Endothelial cell (in vitro differentiated cells): ENCODE results near the gene STK40. TPM values are rescaled to one million over a fixed set of nuclear protein-coding genes. Genes with fewer than 3 reads are reported as not detected.
A peak's percentile ranks its signal among the peaks of the same experiment; 100 is the strongest.

Experiments
- DNase-seq: peaks from one replicate; pipeline ENCODE4 v3.0.0; 2021; ENCODE audit warnings: low spot score
- H3K27ac Mint-ChIP-seq: one replicate; pipeline ENCODE4 v1.8.0; 2021; ENCODE audit warnings: mixed read lengths, inconsistent platforms; ENCODE audit not compliant: unreplicated experiment
- H3K27me3 Mint-ChIP-seq: one replicate; pipeline ENCODE4 v1.8.0; 2021; ENCODE audit warnings: mild to moderate bottlenecking, moderate library complexity, mixed read lengths, inconsistent platforms; ENCODE audit not compliant: unreplicated experiment
- H3K36me3 Mint-ChIP-seq: one replicate; pipeline ENCODE4 v1.8.0; 2021; ENCODE audit warnings: mild to moderate bottlenecking, low read depth, mixed read lengths, inconsistent platforms; ENCODE audit not compliant: unreplicated experiment
- H3K4me1 Mint-ChIP-seq: one replicate; pipeline ENCODE4 v1.8.0; 2021; ENCODE audit warnings: mild to moderate bottlenecking, mixed read lengths, inconsistent platforms; ENCODE audit not compliant: unreplicated experiment
- H3K4me3 Mint-ChIP-seq: one replicate; pipeline ENCODE4 v1.8.0; 2021; ENCODE audit warnings: mild to moderate bottlenecking, mixed read lengths, inconsistent platforms; ENCODE audit not compliant: unreplicated experiment
- H3K9me3 Mint-ChIP-seq: one replicate; pipeline ENCODE4 v1.8.0; 2021; ENCODE audit warnings: mixed read lengths, inconsistent platforms; ENCODE audit not compliant: unreplicated experiment
- CTCF ChIP-seq: fragments of 200-600 bp; sonication (generic); IDR thresholded peaks from one replicate; pipeline ENCODE4 v1.5.0; 2021; ENCODE audit warnings: antibody characterized with exemption; ENCODE audit not compliant: unreplicated experiment
- total RNA-seq: library from RNA; stranded (reverse); fragmentation: NEBNext Ultra II Directional; extraction: Animal tissue kit (Norgen Biotek cat#: 25700); gene quantifications from one replicate; pipeline ENCODE4 v1.2.1, GENCODE V29; 2021; ENCODE audit not compliant: unreplicated experiment

STK40 gene
- total RNA-seq, 1 donor from 2014 or later, result 37.3 TPM

GRCh38 chr1:36355811-36356210 is 29.9 kb downstream of the STK40 start:
- no peak for DNase-seq
- TF ChIP-seq CTCF, result no peak
- Mint-ChIP-seq H3K36me3 (peaks cover 49% of the 10 kb centered on the region), H3K9me3 (no peaks in the 10 kb centered on the region), H3K4me1 (peaks cover 18% of the 10 kb centered on the region), H3K4me3 (no peak overlapping the region), H3K27ac (no peak overlapping the region), H3K27me3 (no peaks in the 10 kb centered on the region)

- Mint-ChIP-seq H3K4me3 (peak overlapping the region; percentile 26), H3K27ac (no peak overlapping the region), H3K4me1 (peaks cover 11% of the 10 kb centered on the region), H3K9me3 (no peaks in the 10 kb centered on the region), H3K27me3 (no peaks in the 10 kb centered on the region), H3K36me3 (peaks cover 43% of the 10 kb centered on the region)
- TF ChIP-seq CTCF, result no peak
- DNase-seq, result no peak
These were observed 31.2 kb downstream of the STK40 start for GRCh38 chr1:36354486-36354885.

- H3K27ac Mint-ChIP-seq, result no peak overlapping the region
These were observed 32.5 kb downstream of the STK40 start for GRCh38 chr1:36352910-36353878.

GRCh38 chr1:36352125-36352909 is 33.4 kb downstream of the STK40 start:
- peaks cover 1% of the 10 kb centered on the region for H3K27me3 Mint-ChIP-seq
- H3K9me3 Mint-ChIP-seq, result no peaks in the 10 kb centered on the region
- H3K36me3 Mint-ChIP-seq, result peaks cover 38% of the 10 kb centered on the region
- H3K4me1 Mint-ChIP-seq, result peaks cover 14% of the 10 kb centered on the region
- H3K4me3 Mint-ChIP-seq, result peak overlapping the region; percentile 71
- no peak for DNase-seq
- H3K27ac Mint-ChIP-seq, result no peak overlapping the region
- TF ChIP-seq CTCF, result no peak

More at GRCh38 chr1:36352910-36353878, 32.5 kb downstream of the STK40 start:
- TF ChIP-seq CTCF, result no peak
- H3K36me3 Mint-ChIP-seq, result peaks cover 37% of the 10 kb centered on the region
- H3K4me1 Mint-ChIP-seq, result peaks cover 14% of the 10 kb centered on the region
- H3K27me3 Mint-ChIP-seq, result no peaks in the 10 kb centered on the region
- H3K4me3 Mint-ChIP-seq, result peak overlapping the region; percentile 71
- no peaks in the 10 kb centered on the region for H3K9me3 Mint-ChIP-seq
- DNase-seq, result no peak
